Tibial nerve (tissue), 4 donors: Measurements from ENCODE around the gene VWF. TPM values are rescaled to one million over a fixed set of nuclear protein-coding genes. Genes with fewer than 3 reads are reported as not detected.

Experiments
- DNase-seq, 2 donors: peaks; one replicate each; pipeline ENCODE4 v3.0.0-alpha.2; 2019; ENCODE audit warnings: low spot score in 2 of 2
- H3K27ac ChIP-seq, 4 donors: fragments of 200-600 bp; sonication (generic) in 3 of 4; one replicate each; pipeline ENCODE4 v1.5.1; 2017 to 2019; ENCODE audit warnings: mild to moderate bottlenecking in 1 of 4
- H3K27me3 ChIP-seq, 2 donors: fragments of 200-600 bp; sonication (generic) in 1 of 2; one replicate each; pipeline versions ENCODE4 v1.5.1 to v1.6.0; 2017 to 2019
- H3K36me3 ChIP-seq, 3 donors: fragments of 200-600 bp; sonication (generic); one replicate each; pipeline ENCODE4 v1.5.1; 2018 to 2019
- H3K4me1 ChIP-seq, 4 donors: fragments of 200-600 bp; sonication (generic) in 3 of 4; one replicate each; pipeline ENCODE4 v1.5.1; 2017 to 2019
- H3K4me3 ChIP-seq, 4 donors: fragments of 200-600 bp; sonication (generic) in 3 of 4; one replicate each; pipeline ENCODE4 v1.5.1; 2017 to 2019; ENCODE audit warnings: mild to moderate bottlenecking in 1 of 4, moderate library complexity in 1 of 4
- H3K9me3 ChIP-seq, 4 donors: fragments of 200-600 bp; sonication (generic) in 3 of 4; one replicate each; pipeline ENCODE4 v1.5.1; 2017 to 2019
- CTCF ChIP-seq, 5 experiments: fragments of 200-600 bp in 3 of 5; fragments of 450-650 bp in 2 of 5; sonication (generic) in 3 of 5; IDR thresholded peaks; one replicate each; pipeline ENCODE4 v1.5.1; 2016 to 2019; ENCODE audit warnings: antibody characterized with exemption in 5 of 5, mild to moderate bottlenecking in 3 of 5, moderate library complexity in 2 of 5
- EP300 ChIP-seq, 2 donors: sonication (generic); formaldehyde crosslinking; IDR thresholded peaks; one replicate each; pipeline ENCODE4 v1.6.1; 2017; ENCODE audit warnings: antibody characterized with exemption in 2 of 2, mild to moderate bottlenecking in 1 of 2
- POLR2A ChIP-seq, 2 donors: fragments of 450-650 bp; IDR thresholded peaks; one replicate each; pipeline ENCODE4 v1.6.1; 2017; ENCODE audit warnings: antibody characterized with exemption in 2 of 2, mild to moderate bottlenecking in 2 of 2, moderate library complexity in 2 of 2
- WGBS, 2 donors: methylation state at CpG; one replicate each; pipeline ENCODE4 v1.1.5; 2018; 5-methylcytosine and 5-hydroxymethylcytosine counted together
- total RNA-seq, 4 donors: library from RNA; depleted of rRNA; stranded (reverse); fragments of >200 nt; gene quantifications; one replicate each; pipeline ENCODE4 v1.1.0, GENCODE V29; 2016

VWF gene
- total RNA-seq, 4 donors from 2014 or later = 82.7 to 311 (median 214) TPM

- DNase-seq = no peak
- 45 to 63% methylated on average over 6 to 11 of the region's 11 CpGs for WGBS, 2 donors
- Histone ChIP-seq H3K4me3 (no peak overlapping the region), H3K27ac (no peak overlapping the region), H3K9me3 (no peaks in the 10 kb centered on the region), H3K27me3 (no peaks in the 10 kb centered on the region), H3K4me1 (no peaks in the 10 kb centered on the region), H3K36me3 (no peaks in the 10 kb centered on the region)
- TF ChIP-seq EP300 (IDR thresholded peaks at IDR 0.05) (no peak), POLR2A (IDR thresholded peaks at IDR 0.05) (no peak), CTCF (IDR thresholded peaks at IDR 0.05) (no peak)
Observed at GRCh38 chr12:5914387-5915149, 209.9 kb downstream of the VWF start.

- no peaks in the 10 kb centered on the region for H3K36me3 ChIP-seq
- WGBS, 2 donors = 83 to 86% methylated on average over 9 of the region's 9 CpGs
- DNase-seq = no peak
- H3K9me3 ChIP-seq = no peaks in the 10 kb centered on the region
- no peak overlapping the region for H3K27ac ChIP-seq
- no peak overlapping the region for H3K4me3 ChIP-seq
- no peaks in the 10 kb centered on the region for H3K27me3 ChIP-seq
- TF ChIP-seq POLR2A (IDR thresholded peaks at IDR 0.05) = no peak
- TF ChIP-seq CTCF (IDR thresholded peaks at IDR 0.05) = no peak
- TF ChIP-seq EP300 (IDR thresholded peaks at IDR 0.05) = no peak
- H3K4me1 ChIP-seq = no peaks in the 10 kb centered on the region
Observed at GRCh38 chr12:5913387-5913786, 211.1 kb downstream of the VWF start.

- H3K4me1 ChIP-seq = no peaks in the 10 kb centered on the region
- no peaks in the 10 kb centered on the region for H3K27me3 ChIP-seq
- WGBS, 2 donors = 76 to 77% methylated on average over 19 of the region's 19 CpGs
- H3K9me3 ChIP-seq = peaks cover 0 to 2% (median 0%) of the 10 kb centered on the region in 4 donors
- no peak for DNase-seq
- TF ChIP-seq CTCF (IDR thresholded peaks at IDR 0.05) = no peak
- no peak for TF ChIP-seq EP300 (IDR thresholded peaks at IDR 0.05)
- H3K36me3 ChIP-seq = no peaks in the 10 kb centered on the region
- H3K27ac ChIP-seq = no peak overlapping the region
- H3K4me3 ChIP-seq = no peak overlapping the region
Observed at GRCh38 chr12:5912437-5913334, 211.8 kb downstream of the VWF start.

- H3K36me3 ChIP-seq = no peaks in the 10 kb centered on the region
- H3K27me3 ChIP-seq = no peaks in the 10 kb centered on the region
- no peaks in the 10 kb centered on the region for H3K4me1 ChIP-seq
- TF ChIP-seq CTCF (IDR thresholded peaks at IDR 0.05) (no peak), POLR2A (IDR thresholded peaks at IDR 0.05) (no peak), EP300 (IDR thresholded peaks at IDR 0.05) (no peak)
- H3K27ac ChIP-seq = no peak overlapping the region
- 57 to 78% methylated on average over 3 of the region's 3 CpGs for WGBS, 2 donors
- peaks cover 0 to 7% (median 0%) of the 10 kb centered on the region in 4 donors for H3K9me3 ChIP-seq
- no peak for DNase-seq
- no peak overlapping the region for H3K4me3 ChIP-seq
Observed at GRCh38 chr12:5912011-5912410, 212.5 kb downstream of the VWF start.
